Endothelial cell of umbilical vein (primary cell): ENCODE data around the gene DDX17. TPM values are rescaled to one million over a fixed set of nuclear protein-coding genes. Genes with fewer than 3 reads are reported as not detected.

ENCODE experiments used
- BruUV-seq: library from RNA; stranded (reverse); fragments of 400-500 nt; replicated peaks from 2 replicates; lab custom pipeline; 2021; lab: Mats Ljungman, UMichigan
- CTCF ChIA-PET: fragments of 300-600, 350-600 bp; sonication (Branson Sonifier 250); formaldehyde crosslinking; loops from one replicate; lab custom pipeline; 2021; ENCODE audit warnings: antibody characterized with exemption, inconsistent platforms; lab: Charles Lee
- POLR2A ChIA-PET: fragments of 300-600, 350-600 bp; sonication (Branson Sonifier 250); formaldehyde crosslinking; loops from one replicate; lab custom pipeline; 2021; ENCODE audit warnings: antibody characterized with exemption, inconsistent platforms; lab: Charles Lee
- DNase-seq: peaks from one replicate; pipeline ENCODE4 v3.0.0-alpha.2; 2011; ENCODE audit warnings: low read depth, low spot score
- FAIRE-seq: peaks from 2 replicates; lab custom pipeline; 2011; peaks lifted over from hg19 to GRCh38; lab: Jason Lieb, UNC
- H2AFZ ChIP-seq: 2 replicates; pipeline ENCODE4 v1.6.0; 2012; ENCODE audit warnings: low read depth, low read length, control low read depth, inconsistent platforms
- H3K27ac ChIP-seq: 2 replicates; pipeline ENCODE4 v1.5.1; 2011; ENCODE audit warnings: low read depth, mild to moderate bottlenecking, control low read depth, low read length, moderate library complexity; ENCODE audit not compliant: insufficient read depth
- H3K27me3 ChIP-seq, 2 experiments: 2 replicates each; pipeline versions ENCODE4 v1.6.0 to v1.6.1; 2011; ENCODE audit warnings: low read length in 2 of 2, mixed read lengths in 1 of 2; ENCODE audit not compliant: control insufficient read depth in 2 of 2, insufficient read depth in 2 of 2
- H3K36me3 ChIP-seq, 2 experiments: 2 replicates in 1 of 2; 3 replicates in 1 of 2; pipeline ENCODE4 v1.5.1; 2011; ENCODE audit warnings: low read length in 2 of 2, mild to moderate bottlenecking in 1 of 2, moderate library complexity in 1 of 2; ENCODE audit not compliant: control insufficient read depth in 2 of 2, insufficient read depth in 2 of 2; ENCODE audit errors: extremely low read depth in 1 of 2
- H3K4me1 ChIP-seq: 3 replicates; pipeline ENCODE4 v1.5.1; 2011; ENCODE audit warnings: mild to moderate bottlenecking, low read length; ENCODE audit not compliant: control insufficient read depth, insufficient read depth; ENCODE audit errors: extremely low read depth
- H3K4me2 ChIP-seq: 2 replicates; pipeline ENCODE4 v1.6.1; 2011; ENCODE audit warnings: low read length, control low read depth, mixed read lengths; ENCODE audit not compliant: insufficient read depth
- H3K4me3 ChIP-seq, 3 experiments: fragments of 200-600 bp in 1 of 3; sonication (generic), shearing (Covaris generic) in 1 of 3; replicated peaks in 1 of 3; 2 replicates each; pipeline ENCODE4 v1.5.1; 2011 to 2016; ENCODE audit warnings: control low read depth in 3 of 3, low read length in 3 of 3, mild to moderate bottlenecking in 2 of 3, inconsistent platforms in 1 of 3, low read depth in 1 of 3, moderate library complexity in 1 of 3; ENCODE audit not compliant: insufficient read depth in 1 of 3
- H3K79me2 ChIP-seq: 2 replicates; pipeline ENCODE4 v1.6.0; 2012; ENCODE audit warnings: low read length, inconsistent platforms; ENCODE audit not compliant: control insufficient read depth, insufficient read depth
- H3K9ac ChIP-seq: replicated peaks from 2 replicates; pipeline ENCODE3; 2011; ENCODE audit warnings: low read length, control low read depth; ENCODE audit not compliant: insufficient read depth; ENCODE audit errors: extremely low read depth
- H3K9me1 ChIP-seq: replicated peaks from 3 replicates; pipeline ENCODE4 v1.6.0; 2011; ENCODE audit warnings: mild to moderate bottlenecking, low read length; ENCODE audit not compliant: control insufficient read depth, insufficient read depth; ENCODE audit errors: extremely low read depth
- H3K9me3 ChIP-seq: replicated peaks from 2 replicates; pipeline ENCODE4 v1.5.1; 2012; ENCODE audit warnings: low read length, inconsistent platforms; ENCODE audit not compliant: control insufficient read depth, insufficient read depth
- H4K20me1 ChIP-seq: replicated peaks from 2 replicates; pipeline ENCODE3; 2011; ENCODE audit warnings: mild to moderate bottlenecking, low read length; ENCODE audit not compliant: control insufficient read depth, insufficient read depth; ENCODE audit errors: extremely low read depth
- EZH2 ChIP-seq: IDR thresholded peaks from 2 replicates; pipeline ENCODE4 v1.6.1; 2012; ENCODE audit warnings: borderline replicate concordance, low read depth, mild to moderate bottlenecking, moderate library complexity, low read length, inconsistent platforms; ENCODE audit not compliant: severe bottlenecking
- GATA2 ChIP-seq: IDR thresholded peaks from 2 replicates; pipeline ENCODE4 v1.7.0; 2011; ENCODE audit warnings: low read depth, mild to moderate bottlenecking, moderate library complexity, mixed read lengths, low read length; ENCODE audit not compliant: insufficient read length, insufficient read depth
- POLR2AphosphoS5 ChIP-seq: IDR thresholded peaks from 2 replicates; pipeline ENCODE4 v1.6.1; 2012; ENCODE audit warnings: low read depth, mild to moderate bottlenecking, control low read depth, low read length, moderate library complexity; ENCODE audit not compliant: insufficient read depth
- dilution Hi-C: fragments of 300-500 bp; cut with MboI; formaldehyde crosslinking; loops from one replicate; pipeline ENCODE4 v1.15.0; 2019; ENCODE audit warnings: low sequenced_read_pairs; ENCODE audit not compliant: extremely low pct_ligation_motif_present
- intact Hi-C: fragments of 100-400 bp; cut with micrococcal nuclease; formaldehyde crosslinking; loops from one replicate; pipeline ENCODE4 v1.10.0; 2022
- polyA plus RNA-seq, 4 experiments: library from polyadenylated mRNA; depleted of rRNA in 3 of 4; stranded (reverse) in 3 of 4; unstranded in 1 of 4; fragments of >200 nt; gene quantifications; 2 replicates each; pipeline versions ENCODE4 v1.2.1 to v1.2.3, GENCODE V29; 2011 to 2012; ENCODE audit warnings: missing spikeins in 1 of 4
- total RNA-seq: library from RNA; stranded (reverse); gene quantifications from 2 replicates; pipeline ENCODE4 v1.2.3, GENCODE V29; 2021

DDX17 gene
- total and polyA plus RNA-seq, 2 donors (not counting 3 experiments of a cell fraction or from before 2014, with no cell fraction given) = 393 to 402 TPM

GRCh38 chr22:38462960-38463784 is 42.9 kb downstream of the DDX17 start:
- DNase-seq = no peak
- no peaks in the 10 kb centered on the region for H3K9me3 ChIP-seq
- H3K36me3 ChIP-seq = no peaks in the 10 kb centered on the region
- peaks cover 17 to 23% of the 10 kb centered on the region in 2 experiments for H3K27me3 ChIP-seq
- peaks cover 7% of the 10 kb centered on the region for H3K4me1 ChIP-seq
- no peak for TF ChIP-seq GATA2
- CTCF ChIA-PET = interaction anchor here (0.8 to 1.3 kb wide), 4 partner anchors 8 to 204 kb away, joined by 3 to 4 read pairs (median 4); partner anchors contain the start of gene KCNJ4
- H3K9me1 ChIP-seq = no peaks in the 10 kb centered on the region
- POLR2A ChIA-PET = no interaction called here
- H3K9ac ChIP-seq = no peak overlapping the region
- no peak overlapping the region for H3K4me2 ChIP-seq
- dilution Hi-C loops (no loop called here), intact Hi-C loops (loop anchor here (5.0 kb wide), 1 partner anchor 66 kb away; no protein-coding TSS in a partner anchor)
- H3K79me2 ChIP-seq = peaks cover 1% of the 10 kb centered on the region
- no peak overlapping the region for H3K4me3 ChIP-seq
- FAIRE-seq = no peak
- no peaks in the 10 kb centered on the region for H4K20me1 ChIP-seq
- H3K27ac ChIP-seq = no peak overlapping the region
- no peak overlapping the region for H2AFZ ChIP-seq
- BruUV-seq = no TSS peak

GRCh38 chr22:38461414-38462081 is 44.6 kb downstream of the DDX17 start:
- DNase-seq = peak; percentile 65
- CTCF ChIA-PET = interaction anchor here (1.6 kb wide), 1 partner anchor 8 kb away, joined by 5 read pairs; no protein-coding TSS in a partner anchor
- no TSS peak for BruUV-seq
- Histone ChIP-seq H3K27ac (no peak overlapping the region), H3K9ac (no peak overlapping the region), H3K4me3 (no peak overlapping the region), H3K4me1 (no peaks in the 10 kb centered on the region), H3K27me3 (peaks cover 28 to 31% of the 10 kb centered on the region in 2 experiments), H3K36me3 (no peaks in the 10 kb centered on the region), H4K20me1 (no peaks in the 10 kb centered on the region), H3K4me2 (peak overlapping the region; percentile 11), H3K9me1 (no peaks in the 10 kb centered on the region), H2AFZ (no peak overlapping the region), H3K9me3 (no peaks in the 10 kb centered on the region), H3K79me2 (no peaks in the 10 kb centered on the region)
- dilution Hi-C loops (no loop called here), intact Hi-C loops (loop anchor here (5.0 kb wide), 1 partner anchor 64 kb away; no protein-coding TSS in a partner anchor)
- peak; percentile 83 for FAIRE-seq
- TF ChIP-seq POLR2AphosphoS5 (no peak), EZH2 (peak; percentile 42)
- POLR2A ChIA-PET = no interaction called here
